Umbilical cord (tissue), 2 donors: ENCODE results near the gene ZKSCAN8. TPM values are rescaled to one million over a fixed set of nuclear protein-coding genes. Genes with fewer than 3 reads are reported as not detected.
"Not testable (repeated sequence)": the region's sequence is repeated elsewhere in the genome, so short reads cannot be mapped to it uniquely, and the experiment has no call there.

Experiments used
- DNase-seq: peaks from one replicate; pipeline ENCODE4 v3.0.0-alpha.2; 2015; ENCODE audit warnings: low spot score
- total RNA-seq: library from RNA; depleted of rRNA; stranded (reverse); fragments of >200 nt; gene quantifications from one replicate; pipeline ENCODE4 v1.2.3, GENCODE V29; 2014; ENCODE audit warnings: low replicate concordance; ENCODE audit not compliant: insufficient read depth

Gene ZKSCAN8
- total RNA-seq, result 19.5 TPM

DNA sequence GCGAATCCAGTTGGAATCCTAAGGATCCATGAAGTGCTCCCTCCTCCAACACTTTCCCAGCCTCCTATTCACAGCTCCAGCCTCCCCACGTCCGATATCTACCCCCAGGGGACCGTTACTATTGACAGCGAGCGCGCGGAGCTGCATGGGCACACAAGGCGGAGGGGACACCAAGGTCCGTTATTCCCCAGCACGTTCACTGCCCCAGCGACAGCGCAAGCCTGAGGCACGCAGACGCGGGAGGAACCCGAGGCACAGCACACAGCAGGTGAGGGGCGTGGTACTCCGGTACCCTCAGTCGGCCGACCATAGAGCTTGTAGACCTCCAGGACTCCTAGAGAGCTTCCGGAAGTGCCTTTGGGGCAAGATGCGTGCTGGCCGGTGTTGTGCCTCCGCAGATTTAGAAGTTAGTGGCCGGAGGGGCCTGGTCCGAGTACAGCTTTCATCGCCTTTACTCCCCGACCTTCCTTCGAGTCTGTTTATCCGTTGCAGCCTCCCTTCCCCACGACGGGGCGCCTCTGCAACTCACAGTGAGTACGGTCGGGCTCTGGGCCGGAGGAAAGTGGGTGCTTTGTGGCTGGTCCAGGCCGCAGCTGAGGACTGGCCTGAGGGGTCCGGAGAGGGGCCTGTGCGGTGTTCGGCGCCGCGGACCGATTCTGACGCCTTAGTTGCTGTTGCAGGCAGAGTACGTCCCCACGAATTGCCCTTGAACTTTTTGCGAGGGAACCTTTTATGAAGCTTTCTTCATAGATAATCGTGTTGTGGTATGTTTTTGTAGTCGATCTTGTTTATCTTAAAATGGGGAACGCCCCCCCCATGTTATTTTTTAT is at the start of gene ZKSCAN8:
Gene ZKSCAN8 (plus strand): TSS at position 384 of the 830 bp plus-strand sequence. CDS start 6,525 bp downstream, outside the sequence.
- peak; percentile 90 for DNase-seq

DNA sequence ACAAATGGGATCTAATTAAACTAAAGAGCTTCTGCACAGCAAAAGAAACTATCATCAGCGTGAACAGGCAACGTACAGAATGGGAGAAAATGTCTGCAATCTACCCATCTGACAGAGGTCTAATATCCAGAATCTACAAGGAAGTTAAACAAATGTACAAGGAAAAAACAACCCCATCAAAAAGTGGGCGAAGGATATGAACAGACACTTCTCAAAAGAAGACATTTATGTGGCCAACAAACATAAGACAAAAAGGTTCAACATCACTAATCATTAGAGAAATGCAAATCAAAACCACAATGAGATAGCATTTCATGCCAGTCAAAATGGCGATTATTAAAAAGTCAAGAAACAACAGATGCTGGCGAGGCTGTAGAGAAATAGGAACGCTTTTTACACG is 39.5 kb upstream of the ZKSCAN8 start:
- not testable (repeated sequence) for DNase-seq

- not testable (repeated sequence) for DNase-seq
Measured at GRCh38 chr6:28102699-28103098, 39.0 kb upstream of the ZKSCAN8 start.

DNA sequence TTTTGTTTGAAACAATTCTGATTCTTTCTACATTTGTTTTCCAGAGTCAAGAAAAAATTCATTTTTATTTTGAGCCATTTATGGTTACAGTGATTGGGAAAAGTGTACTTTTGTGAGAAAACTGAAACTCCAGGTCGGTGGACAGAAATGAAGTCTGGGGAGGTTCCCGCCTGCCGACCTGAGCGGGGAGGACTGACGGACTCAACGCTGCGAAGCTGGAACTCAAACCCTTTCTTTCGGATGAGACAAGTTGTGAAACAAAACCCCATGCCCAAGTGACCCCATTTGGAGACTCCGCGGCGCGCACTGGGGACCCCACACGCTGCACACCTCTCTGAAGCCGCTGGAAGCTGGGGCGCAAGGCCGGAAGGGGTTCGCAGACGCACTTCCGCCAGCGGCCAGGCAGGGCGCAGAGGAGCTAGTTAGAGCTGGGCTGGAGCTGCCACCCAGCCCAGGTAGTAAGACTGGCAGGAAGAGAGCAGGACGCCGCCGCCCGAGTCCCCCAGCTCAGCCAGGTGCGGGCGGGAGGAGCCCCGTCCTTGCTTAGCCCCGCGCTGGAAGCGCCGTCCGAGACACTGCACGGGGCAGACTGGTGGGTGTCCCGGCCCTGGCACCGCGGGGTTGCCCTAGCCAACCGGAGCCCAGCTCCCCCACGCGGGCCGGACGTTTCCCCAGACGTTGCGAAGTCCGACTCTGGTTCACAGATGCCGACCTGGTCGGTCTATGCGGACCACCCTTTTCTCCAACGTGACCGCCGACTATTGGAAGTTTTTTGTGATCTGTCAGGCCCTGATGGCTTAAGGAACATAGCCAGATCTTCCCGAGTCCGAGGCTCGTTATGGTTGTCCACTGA is 37.1 kb upstream of the ZKSCAN8 start:
- DNase-seq, result peak; percentile 78

DNA sequence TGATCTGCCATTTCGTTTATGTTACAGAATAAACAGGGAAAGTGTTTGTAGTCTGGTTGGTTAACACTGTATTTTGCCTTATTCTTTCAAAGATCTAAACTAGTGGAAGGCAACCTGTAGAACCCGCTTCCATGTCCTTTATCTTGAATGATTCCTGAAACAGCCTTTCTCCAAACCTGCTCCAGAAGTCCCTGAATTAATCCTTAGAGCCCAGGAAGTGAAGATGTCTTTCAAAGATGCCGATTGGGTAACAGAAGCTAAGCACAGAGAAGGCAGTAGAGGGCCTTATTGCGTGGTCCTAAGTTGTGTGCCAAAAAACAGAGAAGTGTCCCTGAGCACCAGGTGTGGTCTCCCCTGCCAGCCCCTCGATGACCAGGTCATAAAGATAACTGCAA is 36.4 kb upstream of the ZKSCAN8 start:
- DNase-seq, result no peak

GRCh38 chr6:28107506-28107905 is 34.2 kb upstream of the ZKSCAN8 start:
- no peak for DNase-seq

GRCh38 chr6:28111964-28112363 is 29.7 kb upstream of the ZKSCAN8 start:
- DNase-seq, result no peak

DNA sequence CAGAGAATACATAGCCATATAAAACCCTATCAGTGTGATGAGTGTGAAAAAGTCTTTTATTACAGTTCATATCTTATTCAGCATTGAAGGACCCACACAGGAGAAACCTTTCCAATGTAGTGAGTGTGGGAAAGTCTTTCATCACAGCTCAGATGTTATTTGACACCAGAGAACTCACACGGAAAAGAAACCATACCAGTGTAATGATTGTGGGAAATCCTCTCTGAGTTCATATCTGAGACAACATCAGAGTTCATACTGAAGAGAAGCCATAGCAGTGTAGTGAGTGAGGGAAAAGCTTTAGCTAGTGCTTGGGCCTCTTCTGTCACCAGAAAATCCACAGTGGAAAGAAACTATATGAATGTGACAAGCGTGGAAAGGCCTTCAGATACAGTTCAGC is 25.9 kb upstream of the ZKSCAN8 start:
- no peak for DNase-seq

GRCh38 chr6:28117386-28118050 is 24.2 kb upstream of the ZKSCAN8 start:
- DNase-seq, result no peak

DNA sequence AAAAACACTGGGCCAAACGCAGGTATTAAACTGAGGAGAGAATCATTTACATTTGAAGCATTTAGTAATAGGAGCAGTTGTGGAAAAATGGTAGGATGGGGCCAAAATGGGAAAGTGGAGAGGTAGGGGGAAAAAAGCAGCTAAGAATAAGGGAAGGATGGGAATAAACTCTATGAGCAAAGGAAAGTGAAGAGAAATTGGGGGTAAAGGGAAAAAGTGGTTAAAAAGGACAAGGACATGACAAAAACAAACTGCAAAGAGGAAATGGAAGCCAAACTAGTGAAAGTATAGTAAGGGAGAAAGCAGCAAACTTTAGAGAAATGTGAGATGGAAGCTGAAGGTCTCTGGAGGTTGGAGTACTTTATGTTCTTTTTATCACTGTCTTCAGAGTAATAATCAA is 23.5 kb upstream of the ZKSCAN8 start:
- DNase-seq, result no peak

DNA sequence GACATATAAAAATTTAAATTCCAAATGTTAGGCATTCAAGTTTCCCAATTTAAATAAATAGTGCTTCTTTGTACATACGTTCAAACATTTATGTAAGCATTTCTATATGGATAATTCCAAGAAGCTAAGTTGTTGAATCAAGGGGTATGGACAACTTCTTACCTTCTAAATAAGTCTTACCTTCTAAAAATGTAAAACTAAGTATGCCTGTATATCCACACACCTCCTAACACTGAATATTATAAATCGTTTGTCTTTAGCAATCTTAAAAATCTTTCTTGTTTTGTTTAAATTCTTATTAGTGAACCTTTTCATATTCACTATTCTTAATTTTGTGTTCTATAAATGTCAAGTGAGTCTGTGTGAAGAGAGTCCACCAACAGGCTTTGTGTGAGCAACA is 19.8 kb upstream of the ZKSCAN8 start:
- no peak for DNase-seq

DNA sequence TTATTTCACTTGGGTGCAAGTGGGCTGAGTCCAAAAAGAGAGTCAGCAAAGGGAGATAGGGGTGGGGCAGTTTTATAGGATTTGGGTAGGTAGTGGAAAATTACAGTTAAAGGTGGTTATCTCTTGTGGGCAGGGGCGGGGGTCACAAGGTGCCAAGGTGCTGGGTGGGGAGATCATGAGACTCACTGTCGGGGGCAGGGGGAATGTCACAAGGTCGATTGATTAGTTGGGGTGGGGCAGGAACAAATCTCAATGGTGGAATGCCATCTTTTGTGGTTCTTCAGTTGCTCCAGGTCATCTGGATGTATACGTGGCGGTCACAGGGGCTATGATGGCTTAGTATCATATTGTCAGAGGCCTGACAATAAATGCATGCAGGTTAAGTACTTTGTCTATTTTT is 19.4 kb upstream of the ZKSCAN8 start:
- not testable (repeated sequence) for DNase-seq

DNA sequence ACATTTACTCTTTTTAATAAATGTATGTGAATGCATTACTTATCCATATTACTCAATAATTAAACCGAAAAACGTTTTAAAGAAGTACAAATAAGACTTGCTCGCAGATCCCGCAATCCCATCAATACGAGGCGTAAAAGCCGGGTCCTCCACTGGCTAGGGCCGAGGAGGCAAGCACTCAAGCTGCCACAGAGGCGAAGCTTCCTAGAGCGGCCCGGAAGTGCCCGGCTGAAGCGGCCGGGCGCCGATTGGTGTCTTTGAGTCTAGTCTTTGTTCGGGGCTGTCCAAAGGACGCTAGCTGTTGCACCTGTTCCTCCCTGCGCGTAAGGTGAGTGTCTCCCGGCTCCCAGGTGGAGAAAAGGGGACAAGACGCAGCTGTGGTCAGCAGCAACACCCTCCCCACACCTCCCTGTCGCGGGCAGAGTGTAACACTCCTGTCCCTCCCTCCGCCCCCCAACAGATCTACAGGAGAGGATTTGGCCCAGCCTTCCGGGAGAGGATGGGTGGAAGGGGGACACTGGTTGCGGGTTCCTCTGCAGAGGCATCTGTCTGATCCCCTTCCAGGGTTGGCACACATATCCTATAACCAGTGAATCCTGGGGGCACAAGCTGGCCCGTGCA is 17.2 kb upstream of the ZKSCAN8 start, which contains the start of gene ZSCAN16:
Gene ZSCAN16 (plus strand): TSS at position 260 of the 621 bp plus-strand sequence. CDS start 835 bp downstream, outside the sequence.
- peak; percentile 78 for DNase-seq

GRCh38 chr6:28124971-28125353 is 16.7 kb upstream of the ZKSCAN8 start:
- no peak for DNase-seq

DNA sequence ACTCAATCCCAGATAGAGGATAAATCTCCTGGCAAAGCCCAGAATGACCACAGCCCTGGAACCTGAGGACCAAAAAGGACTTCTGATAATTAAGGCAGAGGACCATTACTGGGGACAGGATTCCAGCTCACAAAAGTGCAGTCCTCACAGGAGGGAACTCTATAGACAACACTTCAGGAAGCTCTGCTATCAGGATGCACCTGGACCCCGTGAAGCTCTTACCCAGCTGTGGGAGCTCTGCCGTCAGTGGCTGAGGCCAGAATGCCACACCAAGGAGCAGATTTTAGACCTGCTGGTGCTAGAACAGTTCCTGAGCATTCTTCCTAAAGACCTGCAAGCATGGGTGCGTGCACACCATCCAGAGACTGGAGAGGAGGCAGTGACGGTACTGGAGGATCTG is 16.3 kb upstream of the ZKSCAN8 start:
- DNase-seq, result no peak

- DNase-seq, result peak; percentile 19
Measured at GRCh38 chr6:28134015-28134414, 7.7 kb upstream of the ZKSCAN8 start.

- no peak for DNase-seq
Measured at GRCh38 chr6:28134716-28135115, 7.0 kb upstream of the ZKSCAN8 start.

- no peak for DNase-seq
Measured at GRCh38 chr6:28135393-28135792, 6.3 kb upstream of the ZKSCAN8 start.

- peak; percentile 96 for DNase-seq
Measured at GRCh38 chr6:28136585-28137504, 4.8 kb upstream of the ZKSCAN8 start.

DNA sequence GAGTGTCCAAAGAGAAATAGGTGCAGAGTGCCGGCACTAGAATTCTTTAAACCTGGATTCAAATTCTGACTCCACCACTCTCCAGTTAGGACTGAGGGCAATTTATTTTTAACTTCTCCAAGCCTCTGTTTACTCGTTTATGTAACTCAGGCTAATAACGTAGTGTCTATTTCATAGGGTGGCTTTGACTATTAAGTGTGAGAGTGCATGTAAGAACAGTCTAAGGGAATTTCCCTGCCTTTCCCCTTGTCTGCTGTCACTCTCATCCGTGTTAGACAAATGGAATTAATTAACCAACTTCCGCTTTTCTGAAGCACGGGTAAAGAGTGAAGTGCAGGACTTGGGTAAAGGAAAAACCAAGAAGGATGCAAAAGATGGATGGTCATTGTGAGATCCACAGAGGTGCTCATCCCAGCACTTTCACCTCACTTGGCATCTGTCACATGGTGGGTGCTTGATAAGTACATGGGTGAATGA is 4.1 kb upstream of the ZKSCAN8 start:
- no peak for DNase-seq
